Measurements from ENCODE around the gene LRRC27.

Gene LRRC27

DNA sequence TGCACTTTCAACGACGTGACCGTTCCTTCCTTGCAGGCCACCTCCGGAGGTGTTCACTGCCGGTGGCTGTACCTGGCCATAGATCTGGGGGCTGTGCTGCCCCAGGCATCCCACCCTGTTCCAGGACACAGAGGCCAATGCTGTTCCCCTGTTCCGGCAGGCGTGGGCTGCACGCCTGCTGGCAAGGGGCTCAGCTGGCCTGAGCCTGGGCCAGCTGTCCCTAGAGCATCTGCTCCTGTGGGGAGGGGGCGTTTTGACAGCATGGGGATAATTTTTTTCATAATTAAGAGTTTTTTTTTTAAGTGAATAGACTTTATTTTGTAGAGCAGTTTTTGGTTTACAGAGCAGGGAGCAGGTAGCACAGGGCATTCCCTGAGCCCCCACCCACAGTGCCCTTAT lies 93.8 kb downstream of the LRRC27 start:
- no peak for DNase-seq (ENCODE audit: low read depth in 2 of 2)

DNA sequence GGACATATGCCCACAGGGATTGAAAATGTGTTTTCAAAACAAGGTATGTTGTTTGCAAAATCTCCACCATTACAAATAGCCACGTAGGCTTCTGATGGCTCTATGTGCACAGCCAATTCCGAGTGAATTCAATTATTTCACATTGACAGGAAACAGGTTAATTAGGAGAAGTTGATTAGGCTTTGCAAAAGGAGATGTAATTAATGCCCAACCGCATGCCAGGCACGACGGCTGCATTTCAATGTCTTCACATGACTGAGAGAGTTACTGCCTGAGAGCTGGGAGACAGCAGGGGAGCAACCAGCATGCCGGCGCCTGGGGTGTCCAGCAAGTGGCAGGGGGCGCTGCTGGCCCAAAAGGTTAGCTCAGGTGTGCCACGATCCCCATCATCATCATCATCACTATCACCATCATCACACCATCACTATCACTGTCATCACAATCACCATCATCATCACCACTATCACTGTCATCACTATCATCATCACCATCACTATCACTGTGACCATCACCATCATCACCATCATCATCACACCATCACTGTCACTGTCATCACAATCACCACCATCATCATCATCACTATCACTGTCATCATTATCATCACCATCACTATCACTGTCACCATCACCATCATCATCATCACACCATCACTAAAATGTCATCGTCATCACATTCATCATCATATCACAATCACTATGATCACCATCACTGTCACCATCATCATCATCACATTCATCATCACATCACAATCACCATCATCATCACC lies 95.2 kb downstream of the LRRC27 start:
- DNase-seq (ENCODE audit: low read depth in 2 of 2) = no peak

DNA sequence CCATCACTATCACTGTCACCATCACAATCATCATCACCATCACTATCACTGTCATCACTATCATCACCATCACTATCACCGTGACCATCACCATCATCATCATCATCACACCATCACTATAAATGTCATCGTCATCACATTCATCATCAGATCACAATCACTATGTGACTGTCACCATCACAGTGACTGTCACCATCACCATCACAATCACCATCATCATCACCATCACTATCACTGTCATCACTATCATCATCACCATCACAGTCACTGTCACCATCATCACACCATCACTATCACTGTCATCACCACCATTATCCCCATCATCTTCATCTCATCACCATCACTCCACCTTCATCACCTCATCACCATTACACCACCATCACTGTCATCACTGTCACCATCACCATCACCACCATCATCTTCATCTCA lies 96.0 kb downstream of the LRRC27 start:
- no peak for DNase-seq (ENCODE audit: low read depth in 2 of 2)

DNA sequence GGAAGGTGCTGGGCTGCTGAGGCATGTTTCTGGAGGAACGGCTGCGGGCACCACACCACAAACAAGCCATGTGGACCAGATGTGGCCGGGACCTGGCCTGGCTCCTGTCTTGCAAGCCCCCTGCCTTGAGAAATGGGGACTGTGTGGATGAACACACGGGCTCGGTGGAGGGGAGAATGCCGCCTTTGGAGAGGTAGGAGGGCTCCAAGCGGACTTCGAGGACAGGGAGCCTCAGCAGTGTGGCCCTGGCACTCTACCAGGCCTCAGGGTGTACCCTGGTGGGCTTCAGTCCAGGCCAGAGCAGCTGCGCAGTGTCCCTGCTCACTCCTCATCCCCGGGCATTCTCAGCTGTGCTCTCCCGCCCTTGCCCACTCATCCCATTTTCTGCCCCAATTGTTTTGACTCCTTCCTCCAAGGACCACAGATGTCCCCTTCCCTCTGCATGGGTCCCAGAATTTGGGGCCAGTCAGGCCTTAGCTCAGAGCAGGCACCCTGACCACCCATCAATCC lies 96.5 kb downstream of the LRRC27 start:
- DNase-seq (ENCODE audit: low read depth in 2 of 2) = no peak
